RWPE2 (cell line): ENCODE data around the gene TRAPPC10.

Experiments
- ATAC-seq: fragments of 200-7000 bp; cut with Tn5 transposase; 3 replicates; pipeline ENCODE4 v1.9.1; 2021; ENCODE audit warnings: low read depth
- DNase-seq: peaks from one replicate; pipeline ENCODE4 v3.0.0-alpha.2; 2020; ENCODE audit warnings: low spot score
- H3K27ac ChIP-seq: fragments of 450-650 bp; 2 replicates; pipeline ENCODE4 v1.5.1; 2017; ENCODE audit warnings: mild to moderate bottlenecking; ENCODE audit not compliant: poor library complexity, severe bottlenecking
- H3K27me3 ChIP-seq: fragments of 250-450 bp; sonication (Bioruptor Pico); 2 replicates; pipeline ENCODE4 v1.5.1; 2021; ENCODE audit warnings: mild to moderate bottlenecking, moderate library complexity; ENCODE audit not compliant: insufficient read depth, poor library complexity, severe bottlenecking
- H3K36me3 ChIP-seq: fragments of 250-450 bp; sonication (Bioruptor Pico); 2 replicates; pipeline ENCODE4 v1.5.1; 2020; ENCODE audit warnings: low read depth, mild to moderate bottlenecking, moderate library complexity
- H3K4me1 ChIP-seq: fragments of 250-450 bp; sonication (Bioruptor Pico); 2 replicates; pipeline ENCODE4 v1.5.1; 2021; ENCODE audit warnings: mild to moderate bottlenecking, moderate library complexity; ENCODE audit not compliant: insufficient read depth, poor library complexity, severe bottlenecking
- H3K4me3 ChIP-seq: fragments of 250-450 bp; sonication (Bioruptor Pico); 2 replicates; pipeline ENCODE4 v1.5.1; 2021; ENCODE audit warnings: mild to moderate bottlenecking, moderate library complexity; ENCODE audit not compliant: severe bottlenecking
- H3K9me3 ChIP-seq: fragments of 250-450 bp; sonication (Bioruptor Pico); 2 replicates; pipeline ENCODE4 v1.5.1; 2021; ENCODE audit warnings: mild to moderate bottlenecking, moderate library complexity; ENCODE audit not compliant: severe bottlenecking
- CTCF ChIP-seq: fragments of 450-650 bp; IDR thresholded peaks from one replicate; pipeline ENCODE4 v1.5.1; 2017; ENCODE audit warnings: mild to moderate bottlenecking, moderate library complexity; ENCODE audit not compliant: poor library complexity, severe bottlenecking

Gene TRAPPC10

GRCh38 chr21:44012474-44013379 lies 618 bp downstream of the TRAPPC10 start:
- DNase-seq: no peak
- TF ChIP-seq CTCF: peak; percentile 48
- peak; percentile 29 for ATAC-seq
- Histone ChIP-seq H3K9me3 (no peaks in the 10 kb centered on the region), H3K4me1 (peaks cover 10% of the 10 kb centered on the region), H3K27ac (peak overlapping the region; percentile 77), H3K27me3 (no peaks in the 10 kb centered on the region), H3K36me3 (peaks cover 5% of the 10 kb centered on the region; the same call in 1 of the 2 replicates), H3K4me3 (peak overlapping the region; percentile 90)

- Histone ChIP-seq H3K27ac (peak overlapping the region; percentile 77), H3K36me3 (peaks cover 5% of the 10 kb centered on the region; the same call in 1 of the 2 replicates), H3K4me3 (peak overlapping the region; percentile 90), H3K4me1 (peaks cover 10% of the 10 kb centered on the region), H3K9me3 (no peaks in the 10 kb centered on the region), H3K27me3 (no peaks in the 10 kb centered on the region)
- no peak for TF ChIP-seq CTCF
- ATAC-seq: 0 out of 3 replicates have a peak, but pooled peaks have one; percentile 9
- DNase-seq: no peak
Observed at GRCh38 chr21:44013380-44014088, 1.4 kb downstream of the TRAPPC10 start.

GRCh38 chr21:44017601-44018000 lies 5.5 kb downstream of the TRAPPC10 start:
- H3K4me3 ChIP-seq: no peak overlapping the region
- no peak for TF ChIP-seq CTCF
- ATAC-seq: no peak
- no peak overlapping the region for H3K27ac ChIP-seq
- peaks cover 5% of the 10 kb centered on the region; the same call in 1 of the 2 replicates for H3K36me3 ChIP-seq
- no peaks in the 10 kb centered on the region for H3K9me3 ChIP-seq
- H3K27me3 ChIP-seq: no peaks in the 10 kb centered on the region
- H3K4me1 ChIP-seq: peaks cover 10% of the 10 kb centered on the region
- no peak for DNase-seq

- H3K27ac ChIP-seq: no peak overlapping the region
- H3K27me3 ChIP-seq: no peaks in the 10 kb centered on the region
- ATAC-seq (no peak), DNase-seq (no peak)
- TF ChIP-seq CTCF: no peak
- peaks cover 10% of the 10 kb centered on the region for H3K4me1 ChIP-seq
- no peak overlapping the region for H3K4me3 ChIP-seq
- H3K9me3 ChIP-seq: no peaks in the 10 kb centered on the region
- peaks cover 5% of the 10 kb centered on the region; the same call in 1 of the 2 replicates for H3K36me3 ChIP-seq
Observed at GRCh38 chr21:44018127-44018526, 6.0 kb downstream of the TRAPPC10 start.
